SK-N-SH treated with all-trans-retinoic acid at 6 μM for 48 hours (cell line): Measurements from ENCODE around the gene ARHGAP4.

Source experiments
- ATAC-seq: fragments of 200-7000 bp; cut with Tn5 transposase; 3 replicates; pipeline ENCODE4 v1.9.1; 2020; ENCODE audit warnings: mild to moderate bottlenecking, moderate library complexity
- ARNTL ChIP-seq: fragments of 450-650 bp; formaldehyde crosslinking; IDR thresholded peaks from 2 replicates; pipeline ENCODE4 v1.5.0; 2020; ENCODE audit warnings: low read depth, mild to moderate bottlenecking, moderate library complexity, borderline replicate concordance
- BACH2 ChIP-seq: fragments of 250-450 bp; sonication (Bioruptor Pico); IDR thresholded peaks from 2 replicates; pipeline ENCODE4 v1.9.0; 2021; ENCODE audit warnings: mild to moderate bottlenecking, borderline replicate concordance
- CSDC2 ChIP-seq: fragments of 250-450 bp; sonication (Bioruptor Pico); IDR thresholded peaks from 2 replicates; pipeline ENCODE4 v1.5.0; 2020; ENCODE audit warnings: mild to moderate bottlenecking, moderate library complexity
- ESRRG ChIP-seq: fragments of 250-450 bp; sonication (Bioruptor Pico); IDR thresholded peaks from 2 replicates; pipeline ENCODE4 v1.6.1; 2021; ENCODE audit warnings: mild to moderate bottlenecking
- GLIS3 ChIP-seq: fragments of 250-450 bp; sonication (Bioruptor Pico); IDR thresholded peaks from 2 replicates; pipeline ENCODE4 v1.5.0; 2020; ENCODE audit warnings: mild to moderate bottlenecking, moderate library complexity
- ISL1 ChIP-seq: fragments of 250-450 bp; sonication (Bioruptor Pico); IDR thresholded peaks from 2 replicates; pipeline ENCODE4 v2.1.2; 2022; ENCODE audit warnings: mild to moderate bottlenecking, moderate library complexity
- OSR1 ChIP-seq: fragments of 250-450 bp; sonication (Bioruptor Pico); IDR thresholded peaks from 2 replicates; pipeline ENCODE4 v1.8.0; 2022; ENCODE audit warnings: moderate library complexity, mild to moderate bottlenecking, inconsistent platforms
- SNAI2 ChIP-seq: fragments of 250-450 bp; sonication (Bioruptor Pico); IDR thresholded peaks from 2 replicates; pipeline ENCODE4 v1.5.0; 2020; ENCODE audit warnings: mild to moderate bottlenecking, moderate library complexity
- TCF4 ChIP-seq: fragments of 250-450 bp; sonication (Bioruptor Pico); IDR thresholded peaks from 2 replicates; pipeline ENCODE4 v1.8.0; 2021; ENCODE audit warnings: mild to moderate bottlenecking, moderate library complexity, borderline replicate concordance
- TOX ChIP-seq: fragments of 250-450 bp; sonication (Bioruptor Pico); IDR thresholded peaks from 2 replicates; pipeline ENCODE4 v1.8.0; 2021; ENCODE audit warnings: mild to moderate bottlenecking, moderate library complexity, borderline replicate concordance
- ZFP3 ChIP-seq: fragments of 250-450 bp; sonication (Bioruptor Pico); IDR thresholded peaks from 2 replicates; pipeline ENCODE4 v1.5.0; 2020; ENCODE audit warnings: mild to moderate bottlenecking, moderate library complexity
- ZFP30 ChIP-seq: fragments of 450-650 bp; formaldehyde crosslinking; IDR thresholded peaks from 2 replicates; pipeline ENCODE4 v1.5.0; 2022; ENCODE audit warnings: mild to moderate bottlenecking, moderate library complexity
- ZNF565 ChIP-seq: fragments of 450-650 bp; formaldehyde crosslinking; conservative IDR thresholded peaks from 2 replicates; pipeline ENCODE4 v1.5.0; 2020; ENCODE audit warnings: low read depth, mild to moderate bottlenecking, moderate library complexity
- ZNF70 ChIP-seq: fragments of 450-650 bp; formaldehyde crosslinking; IDR thresholded peaks from 2 replicates; pipeline ENCODE4 v1.5.0; 2020; ENCODE audit warnings: mild to moderate bottlenecking, moderate library complexity
- ZNF8 ChIP-seq: fragments of 450-650 bp; formaldehyde crosslinking; IDR thresholded peaks from 2 replicates; pipeline ENCODE4 v1.5.0; 2020; ENCODE audit warnings: mild to moderate bottlenecking, moderate library complexity
- TF ChIP-seq, protein P1 (sequence below): fragments of 250-450 bp; sonication (Bioruptor Pico); IDR thresholded peaks from 2 replicates; pipeline ENCODE4 v1.5.1; 2020; ENCODE audit warnings: low read depth, mild to moderate bottlenecking, moderate library complexity
- TF ChIP-seq, protein P2 (sequence below): fragments of 250-450 bp; sonication (Bioruptor Pico); IDR thresholded peaks from 2 replicates; pipeline ENCODE4 v1.5.0; 2020; ENCODE audit warnings: mild to moderate bottlenecking, moderate library complexity
- TF ChIP-seq, protein P3 (sequence below): fragments of 250-450 bp; sonication (Bioruptor Pico); IDR thresholded peaks from 2 replicates; pipeline ENCODE4 v1.5.1; 2021; ENCODE audit warnings: mild to moderate bottlenecking, moderate library complexity
- TF ChIP-seq, protein P4 (sequence below): fragments of 250-450 bp; sonication (Bioruptor Pico); IDR thresholded peaks from 2 replicates; pipeline ENCODE4 v1.8.0; 2020; ENCODE audit warnings: mild to moderate bottlenecking, moderate library complexity, borderline replicate concordance

The ARHGAP4 gene

DNA sequence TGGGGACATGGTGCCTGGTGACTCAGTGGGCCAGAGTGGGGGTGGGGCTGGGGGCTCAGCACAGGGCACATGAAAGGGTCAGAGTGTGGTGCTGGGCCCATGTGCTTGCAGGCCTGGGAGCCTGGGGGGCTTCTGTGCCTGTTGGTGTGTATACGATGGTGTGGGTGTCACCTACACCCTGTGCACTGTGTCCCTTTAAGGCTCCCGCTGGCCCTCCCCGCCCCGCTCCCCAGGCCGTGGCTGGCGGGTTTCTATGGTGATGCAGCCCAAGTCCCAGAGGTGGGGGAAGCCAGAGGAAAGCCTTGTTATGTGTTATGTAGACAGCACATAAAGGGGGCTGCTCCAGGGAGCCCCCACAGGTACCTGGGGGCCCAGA is 45.6 kb downstream of the ARHGAP4 start:
- no peak for ATAC-seq

DNA sequence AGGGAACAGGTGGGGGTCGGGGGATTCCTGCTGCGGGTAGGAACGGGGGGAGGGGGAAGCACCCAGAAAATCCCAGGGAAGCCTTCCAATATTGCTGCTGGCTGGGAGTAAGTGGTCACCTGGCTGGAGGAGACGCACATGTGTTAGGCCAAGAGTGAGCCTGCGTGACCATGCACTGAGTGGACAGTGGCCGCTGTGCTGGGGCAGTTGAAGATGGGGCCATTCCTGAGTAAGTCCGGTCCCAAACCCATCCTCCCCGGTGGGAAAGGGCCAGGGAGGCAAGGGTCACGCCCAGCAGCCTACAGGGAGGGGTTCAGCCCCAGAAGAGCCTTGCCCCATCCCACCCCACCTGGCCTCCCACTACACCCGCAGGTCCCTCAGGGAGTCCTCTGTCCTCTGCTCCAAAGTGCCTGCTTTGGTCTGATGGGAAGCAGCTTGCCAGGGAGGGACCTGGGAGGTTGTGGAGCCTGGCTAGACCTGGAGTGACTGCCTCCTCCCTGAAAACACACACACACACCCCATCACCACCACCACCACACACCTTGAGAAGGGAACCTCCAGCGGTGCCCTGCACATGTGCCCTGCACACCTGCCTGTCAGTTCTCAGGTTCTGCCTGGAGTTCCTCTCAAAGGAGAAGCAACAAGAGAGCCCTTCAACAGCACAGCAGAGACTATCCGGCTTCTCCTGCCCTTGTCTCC is 46.2 kb downstream of the ARHGAP4 start:
- no peak for TF ChIP-seq ZFP30 (CRISPR knock-in tag)
- ATAC-seq = no peak

More for the DNA sequence above, 45.6 kb downstream of the ARHGAP4 start:
- TF ChIP-seq BACH2 (CRISPR knock-in tag) (no peak), ZNF70 (CRISPR knock-in tag) (no peak), ZFP3 (CRISPR knock-in tag) (no peak), OSR1 (CRISPR knock-in tag) (no peak), ARNTL (no peak), CSDC2 (CRISPR knock-in tag) (no peak), GLIS3 (CRISPR knock-in tag) (no peak)
- TF ChIP-seq, protein P1, sequence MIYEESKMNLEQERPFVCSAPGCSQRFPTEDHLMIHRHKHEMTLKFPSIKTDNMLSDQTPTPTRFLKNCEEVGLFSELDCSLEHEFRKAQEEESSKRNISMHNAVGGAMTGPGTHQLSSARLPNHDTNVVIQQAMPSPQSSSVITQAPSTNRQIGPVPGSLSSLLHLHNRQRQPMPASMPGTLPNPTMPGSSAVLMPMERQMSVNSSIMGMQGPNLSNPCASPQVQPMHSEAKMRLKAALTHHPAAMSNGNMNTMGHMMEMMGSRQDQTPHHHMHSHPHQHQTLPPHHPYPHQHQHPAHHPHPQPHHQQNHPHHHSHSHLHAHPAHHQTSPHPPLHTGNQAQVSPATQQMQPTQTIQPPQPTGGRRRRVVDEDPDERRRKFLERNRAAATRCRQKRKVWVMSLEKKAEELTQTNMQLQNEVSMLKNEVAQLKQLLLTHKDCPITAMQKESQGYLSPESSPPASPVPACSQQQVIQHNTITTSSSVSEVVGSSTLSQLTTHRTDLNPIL (CRISPR knock-in tag) = no peak

DNA sequence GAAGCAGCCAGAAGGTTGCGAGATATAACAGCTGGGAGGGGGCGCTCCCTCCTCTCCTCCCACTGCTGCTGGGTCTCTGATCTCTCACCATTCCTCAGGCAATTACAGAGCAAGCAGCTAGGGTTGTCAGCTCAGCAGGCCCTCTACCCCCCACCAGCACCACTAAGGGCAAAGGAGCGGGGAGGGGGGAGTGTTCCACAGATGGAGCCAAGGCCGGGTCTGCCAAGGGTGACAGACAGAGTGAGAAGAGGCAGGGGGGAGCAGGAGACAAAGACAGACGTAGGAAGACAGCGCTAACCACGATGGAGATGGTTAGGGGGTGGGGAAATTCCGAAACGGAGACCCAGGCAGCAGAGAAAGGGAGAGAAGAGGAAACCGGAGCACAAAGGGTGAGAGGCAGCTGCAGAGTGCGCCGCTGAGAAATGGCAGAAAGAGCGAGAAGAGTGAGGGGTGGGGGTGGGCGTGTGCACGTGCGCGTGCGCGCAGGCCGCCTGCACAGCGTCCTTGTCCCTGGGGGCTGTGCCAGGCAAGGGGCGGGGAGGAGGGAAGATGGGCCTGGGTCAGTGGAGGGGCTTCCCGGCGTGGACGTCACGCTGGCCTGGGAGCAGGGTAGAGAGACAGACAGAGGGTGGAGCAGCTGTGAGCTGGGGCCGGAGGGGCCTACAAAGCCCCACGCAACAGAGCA is 47.0 kb downstream of the ARHGAP4 start:
- no peak for ATAC-seq
- TF ChIP-seq GLIS3 (CRISPR knock-in tag) = no peak
- TF ChIP-seq ESRRG (CRISPR knock-in tag) = no peak
- no peak for TF ChIP-seq ARNTL
- TF ChIP-seq, protein P2, sequence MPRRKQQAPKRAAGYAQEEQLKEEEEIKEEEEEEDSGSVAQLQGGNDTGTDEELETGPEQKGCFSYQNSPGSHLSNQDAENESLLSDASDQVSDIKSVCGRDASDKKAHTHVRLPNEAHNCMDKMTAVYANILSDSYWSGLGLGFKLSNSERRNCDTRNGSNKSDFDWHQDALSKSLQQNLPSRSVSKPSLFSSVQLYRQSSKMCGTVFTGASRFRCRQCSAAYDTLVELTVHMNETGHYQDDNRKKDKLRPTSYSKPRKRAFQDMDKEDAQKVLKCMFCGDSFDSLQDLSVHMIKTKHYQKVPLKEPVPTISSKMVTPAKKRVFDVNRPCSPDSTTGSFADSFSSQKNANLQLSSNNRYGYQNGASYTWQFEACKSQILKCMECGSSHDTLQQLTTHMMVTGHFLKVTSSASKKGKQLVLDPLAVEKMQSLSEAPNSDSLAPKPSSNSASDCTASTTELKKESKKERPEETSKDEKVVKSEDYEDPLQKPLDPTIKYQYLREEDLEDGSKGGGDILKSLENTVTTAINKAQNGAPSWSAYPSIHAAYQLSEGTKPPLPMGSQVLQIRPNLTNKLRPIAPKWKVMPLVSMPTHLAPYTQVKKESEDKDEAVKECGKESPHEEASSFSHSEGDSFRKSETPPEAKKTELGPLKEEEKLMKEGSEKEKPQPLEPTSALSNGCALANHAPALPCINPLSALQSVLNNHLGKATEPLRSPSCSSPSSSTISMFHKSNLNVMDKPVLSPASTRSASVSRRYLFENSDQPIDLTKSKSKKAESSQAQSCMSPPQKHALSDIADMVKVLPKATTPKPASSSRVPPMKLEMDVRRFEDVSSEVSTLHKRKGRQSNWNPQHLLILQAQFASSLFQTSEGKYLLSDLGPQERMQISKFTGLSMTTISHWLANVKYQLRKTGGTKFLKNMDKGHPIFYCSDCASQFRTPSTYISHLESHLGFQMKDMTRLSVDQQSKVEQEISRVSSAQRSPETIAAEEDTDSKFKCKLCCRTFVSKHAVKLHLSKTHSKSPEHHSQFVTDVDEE (CRISPR knock-in tag) = no peak
- TF ChIP-seq ZFP3 (CRISPR knock-in tag) = no peak
- TF ChIP-seq OSR1 (CRISPR knock-in tag) = no peak
- TF ChIP-seq ZFP30 (CRISPR knock-in tag) = no peak
- no peak for TF ChIP-seq TCF4 (CRISPR knock-in tag)
- no peak for TF ChIP-seq CSDC2 (CRISPR knock-in tag)
- TF ChIP-seq TOX (CRISPR knock-in tag) = no peak
- no peak for TF ChIP-seq ZNF565 (CRISPR knock-in tag)
- no peak for TF ChIP-seq BACH2 (CRISPR knock-in tag)
- TF ChIP-seq, all 23 proteins: peak for 0

DNA sequence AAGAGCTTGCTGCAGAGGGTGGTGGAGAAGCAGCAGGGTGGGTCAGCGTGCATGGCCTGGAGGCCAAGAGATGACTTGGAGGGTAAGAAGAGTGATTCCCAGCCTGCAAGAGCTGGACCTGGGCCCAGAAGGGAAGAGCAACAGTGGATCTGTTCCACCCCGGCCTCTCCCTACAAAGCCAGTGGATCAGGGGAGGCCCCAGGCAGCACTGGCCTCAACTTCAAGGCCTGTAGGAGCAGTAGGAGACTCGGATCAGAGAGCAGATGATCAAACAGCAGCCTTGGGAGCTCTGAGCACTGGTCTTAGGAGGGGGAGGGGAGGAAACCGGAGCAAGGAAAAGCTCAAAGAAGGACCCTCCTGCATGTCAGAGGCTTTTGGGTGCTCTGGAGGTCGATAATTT is 47.7 kb downstream of the ARHGAP4 start:
- no peak for ATAC-seq
- no peak for TF ChIP-seq ZNF8 (CRISPR knock-in tag)
- no peak for TF ChIP-seq ESRRG (CRISPR knock-in tag)
- no peak for TF ChIP-seq TCF4 (CRISPR knock-in tag)
- no peak for TF ChIP-seq TOX (CRISPR knock-in tag)

DNA sequence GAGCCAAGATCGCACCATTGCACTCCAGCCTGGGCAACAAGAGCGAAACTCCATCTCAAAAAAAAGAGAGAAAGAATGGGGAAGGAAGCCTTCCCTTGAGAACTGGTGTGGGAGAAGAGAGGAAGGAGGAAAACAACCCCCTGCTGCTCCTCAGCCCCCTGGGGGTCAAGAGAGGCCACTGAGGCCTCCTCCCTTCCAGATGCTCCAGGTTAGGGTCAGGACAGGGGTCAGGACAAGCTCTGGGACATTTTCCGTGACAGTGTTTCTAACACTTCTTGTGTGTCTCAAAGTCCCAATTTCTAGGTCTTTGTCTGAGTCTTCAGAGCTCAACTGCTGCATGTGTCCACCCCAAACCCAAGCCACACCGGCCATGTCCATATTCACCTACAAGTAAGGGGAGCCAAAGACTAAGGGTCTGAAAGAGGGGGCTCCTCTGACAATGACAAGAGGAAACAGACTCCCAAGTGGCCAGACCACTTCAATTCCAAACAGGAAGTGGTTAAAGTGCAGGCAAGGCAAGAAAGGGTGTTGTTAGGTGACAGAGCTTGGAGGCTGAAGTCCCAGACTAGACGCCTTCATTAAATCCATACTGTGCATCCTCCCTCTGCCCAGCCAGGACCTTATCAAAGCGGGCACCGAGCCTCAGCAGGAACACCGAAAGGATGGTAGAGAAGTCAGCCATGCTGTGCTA is 48.3 kb downstream of the ARHGAP4 start:
- ATAC-seq = no peak
- no peak for TF ChIP-seq GLIS3 (CRISPR knock-in tag)

DNA sequence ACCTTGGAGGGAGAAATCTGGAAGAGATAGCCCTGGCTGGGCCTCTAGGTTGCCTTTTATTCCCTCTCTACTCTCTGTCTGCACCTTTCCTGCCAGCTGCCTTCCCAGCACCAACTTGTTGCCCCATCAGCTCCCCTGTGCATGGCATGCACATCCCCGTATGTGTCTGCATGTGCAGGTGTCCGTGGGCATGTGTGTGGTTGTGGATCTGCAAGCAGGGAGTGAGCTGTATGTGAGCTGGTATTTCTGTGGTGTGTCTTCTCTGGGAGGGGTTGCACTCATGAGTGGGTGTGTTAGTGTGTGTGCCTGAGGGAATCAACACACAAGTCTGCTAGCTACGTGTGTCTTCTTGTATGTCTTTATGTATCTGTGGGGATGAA is 50.0 kb downstream of the ARHGAP4 start:
- ATAC-seq = no peak
- TF ChIP-seq ESRRG (CRISPR knock-in tag) (no peak), ZNF70 (CRISPR knock-in tag) (no peak), ARNTL (no peak), SNAI2 (no peak), ZFP3 (CRISPR knock-in tag) (no peak), CSDC2 (CRISPR knock-in tag) (no peak), TOX (CRISPR knock-in tag) (no peak), TCF4 (CRISPR knock-in tag) (no peak), ISL1 (CRISPR knock-in tag) (no peak), BACH2 (CRISPR knock-in tag) (no peak)
- TF ChIP-seq, protein P3, sequence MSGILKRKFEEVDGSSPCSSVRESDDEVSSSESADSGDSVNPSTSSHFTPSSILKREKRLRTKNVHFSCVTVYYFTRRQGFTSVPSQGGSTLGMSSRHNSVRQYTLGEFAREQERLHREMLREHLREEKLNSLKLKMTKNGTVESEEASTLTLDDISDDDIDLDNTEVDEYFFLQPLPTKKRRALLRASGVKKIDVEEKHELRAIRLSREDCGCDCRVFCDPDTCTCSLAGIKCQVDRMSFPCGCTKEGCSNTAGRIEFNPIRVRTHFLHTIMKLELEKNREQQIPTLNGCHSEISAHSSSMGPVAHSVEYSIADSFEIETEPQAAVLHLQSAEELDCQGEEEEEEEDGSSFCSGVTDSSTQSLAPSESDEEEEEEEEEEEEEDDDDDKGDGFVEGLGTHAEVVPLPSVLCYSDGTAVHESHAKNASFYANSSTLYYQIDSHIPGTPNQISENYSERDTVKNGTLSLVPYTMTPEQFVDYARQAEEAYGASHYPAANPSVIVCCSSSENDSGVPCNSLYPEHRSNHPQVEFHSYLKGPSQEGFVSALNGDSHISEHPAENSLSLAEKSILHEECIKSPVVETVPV (CRISPR knock-in tag) = no peak
- TF ChIP-seq, protein P4, sequence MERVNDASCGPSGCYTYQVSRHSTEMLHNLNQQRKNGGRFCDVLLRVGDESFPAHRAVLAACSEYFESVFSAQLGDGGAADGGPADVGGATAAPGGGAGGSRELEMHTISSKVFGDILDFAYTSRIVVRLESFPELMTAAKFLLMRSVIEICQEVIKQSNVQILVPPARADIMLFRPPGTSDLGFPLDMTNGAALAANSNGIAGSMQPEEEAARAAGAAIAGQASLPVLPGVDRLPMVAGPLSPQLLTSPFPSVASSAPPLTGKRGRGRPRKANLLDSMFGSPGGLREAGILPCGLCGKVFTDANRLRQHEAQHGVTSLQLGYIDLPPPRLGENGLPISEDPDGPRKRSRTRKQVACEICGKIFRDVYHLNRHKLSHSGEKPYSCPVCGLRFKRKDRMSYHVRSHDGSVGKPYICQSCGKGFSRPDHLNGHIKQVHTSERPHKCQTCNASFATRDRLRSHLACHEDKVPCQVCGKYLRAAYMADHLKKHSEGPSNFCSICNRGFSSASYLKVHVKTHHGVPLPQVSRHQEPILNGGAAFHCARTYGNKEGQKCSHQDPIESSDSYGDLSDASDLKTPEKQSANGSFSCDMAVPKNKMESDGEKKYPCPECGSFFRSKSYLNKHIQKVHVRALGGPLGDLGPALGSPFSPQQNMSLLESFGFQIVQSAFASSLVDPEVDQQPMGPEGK = no peak
- TF ChIP-seq, protein P1 (CRISPR knock-in tag) = no peak
